GM12892 (cell line): ENCODE measurements around the gene RPTOR.
A peak's percentile ranks its signal among the peaks of the same experiment; 100 is the strongest.

Experiments used
- DNase-seq: peaks from one replicate; pipeline ENCODE4 v3.0.0; 2011; ENCODE audit not compliant: insufficient read length
- FAIRE-seq: peaks from 2 replicates; lab custom pipeline; 2011; peaks lifted over from hg19 to GRCh38; lab: Jason Lieb, UNC
- POLR2A ChIP-seq: IDR thresholded peaks from 2 replicates; pipeline ENCODE4 v1.6.1; 2011; ENCODE audit warnings: low read depth, low read length, control low read depth
- POLR2AphosphoS5 ChIP-seq: IDR thresholded peaks from 2 replicates; pipeline ENCODE4 v1.6.1; 2011; ENCODE audit warnings: low read depth, low read length, control low read depth
- TAF1 ChIP-seq: IDR thresholded peaks from 2 replicates; pipeline ENCODE4 v1.6.1; 2011; ENCODE audit warnings: low read depth, mild to moderate bottlenecking, control low read depth, low read length, borderline replicate concordance

The RPTOR gene

DNA sequence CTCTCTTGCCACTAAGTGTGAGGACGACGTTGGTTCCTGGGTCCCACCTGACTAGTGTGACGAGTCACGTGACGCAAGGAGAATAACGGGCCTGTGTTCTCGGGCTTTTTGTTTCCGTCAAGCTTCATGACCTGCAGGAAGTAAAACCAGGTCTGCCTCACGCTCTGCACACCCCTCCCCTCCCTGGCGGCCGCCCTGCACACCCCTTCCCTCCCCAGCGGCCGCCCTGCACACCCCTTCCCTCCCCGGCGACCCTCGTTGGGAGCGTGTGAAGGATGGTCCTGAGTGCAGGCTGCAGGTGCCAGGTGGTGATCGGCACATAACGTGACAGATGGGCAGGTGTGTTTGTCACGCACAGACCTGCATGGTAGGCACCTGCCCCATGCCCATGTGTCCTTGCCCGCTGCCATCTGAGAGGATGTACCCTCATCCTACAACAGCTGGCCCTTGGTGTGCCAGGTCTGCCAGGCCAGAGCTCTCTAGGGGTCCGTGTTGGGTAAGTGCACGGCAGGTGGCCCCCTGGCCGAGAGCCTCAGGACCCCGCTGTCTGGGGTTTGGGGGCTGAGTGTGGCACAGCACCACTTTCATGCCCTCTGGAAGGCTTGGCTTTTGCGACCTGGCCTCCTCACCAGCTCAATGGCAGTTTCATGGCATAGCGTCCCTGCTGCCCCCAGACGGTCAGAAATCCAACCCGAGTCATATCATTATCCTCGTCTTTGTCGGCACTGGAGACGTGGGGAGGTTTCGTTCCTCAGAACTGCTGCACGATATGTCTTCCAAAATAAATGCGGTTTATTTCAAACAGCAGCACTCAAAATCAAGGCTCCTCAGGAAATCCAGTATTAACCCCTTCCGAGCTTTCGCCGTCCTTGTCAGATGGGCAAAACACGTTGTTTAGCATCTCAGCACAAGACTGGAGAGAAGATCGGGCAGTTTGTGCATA lies 255.2 kb downstream of the RPTOR start:
- TF ChIP-seq POLR2AphosphoS5 = no peak
- no peak for TF ChIP-seq POLR2A
- TF ChIP-seq TAF1 = no peak
- FAIRE-seq = no peak
- no peak for DNase-seq

DNA sequence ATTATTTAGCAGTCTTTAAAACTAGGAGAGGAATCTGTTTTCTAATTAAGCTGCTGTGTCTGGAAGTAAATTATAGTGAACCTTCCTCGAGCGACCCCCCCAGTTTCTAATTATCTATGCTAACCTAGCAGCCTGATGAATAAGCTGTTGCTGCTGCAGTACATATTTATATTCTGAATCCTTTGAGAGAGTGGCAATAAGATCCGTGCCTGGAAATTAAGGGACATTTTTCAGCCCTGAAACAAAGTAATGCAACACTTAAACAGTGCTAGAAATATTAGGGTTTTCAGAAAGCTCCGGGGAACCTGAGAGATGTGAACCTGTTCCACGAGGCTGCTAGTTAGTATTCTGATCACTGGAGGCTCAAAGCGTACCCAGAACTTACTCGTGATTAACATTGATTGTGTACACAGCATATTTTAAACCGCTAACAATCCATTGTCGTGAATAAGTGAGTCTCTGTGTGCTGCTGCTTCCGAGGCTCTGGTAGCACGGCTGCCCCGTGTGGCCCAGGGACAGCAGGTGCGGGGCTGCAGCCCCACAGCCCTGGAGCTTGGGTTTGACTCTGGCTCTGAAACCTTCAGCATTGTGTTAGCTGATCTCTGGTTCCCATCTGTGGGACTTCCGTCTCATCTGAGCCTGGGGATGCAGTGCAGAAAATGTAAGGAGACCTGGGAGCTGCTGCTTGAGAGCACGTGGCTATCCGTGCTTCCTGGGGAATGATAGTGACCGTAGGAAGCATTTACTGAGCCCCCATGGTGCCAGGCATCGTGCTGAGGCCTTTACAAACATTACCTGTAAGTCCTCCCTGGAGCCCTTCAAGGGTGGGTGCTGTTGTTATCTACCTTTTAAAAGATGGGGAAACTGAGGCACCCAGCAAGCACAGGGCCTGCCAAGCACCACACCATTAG lies 256.1 kb downstream of the RPTOR start:
- TF ChIP-seq TAF1 (no peak), POLR2A (no peak), POLR2AphosphoS5 (no peak)
- FAIRE-seq = no peak
- DNase-seq = no peak

DNA sequence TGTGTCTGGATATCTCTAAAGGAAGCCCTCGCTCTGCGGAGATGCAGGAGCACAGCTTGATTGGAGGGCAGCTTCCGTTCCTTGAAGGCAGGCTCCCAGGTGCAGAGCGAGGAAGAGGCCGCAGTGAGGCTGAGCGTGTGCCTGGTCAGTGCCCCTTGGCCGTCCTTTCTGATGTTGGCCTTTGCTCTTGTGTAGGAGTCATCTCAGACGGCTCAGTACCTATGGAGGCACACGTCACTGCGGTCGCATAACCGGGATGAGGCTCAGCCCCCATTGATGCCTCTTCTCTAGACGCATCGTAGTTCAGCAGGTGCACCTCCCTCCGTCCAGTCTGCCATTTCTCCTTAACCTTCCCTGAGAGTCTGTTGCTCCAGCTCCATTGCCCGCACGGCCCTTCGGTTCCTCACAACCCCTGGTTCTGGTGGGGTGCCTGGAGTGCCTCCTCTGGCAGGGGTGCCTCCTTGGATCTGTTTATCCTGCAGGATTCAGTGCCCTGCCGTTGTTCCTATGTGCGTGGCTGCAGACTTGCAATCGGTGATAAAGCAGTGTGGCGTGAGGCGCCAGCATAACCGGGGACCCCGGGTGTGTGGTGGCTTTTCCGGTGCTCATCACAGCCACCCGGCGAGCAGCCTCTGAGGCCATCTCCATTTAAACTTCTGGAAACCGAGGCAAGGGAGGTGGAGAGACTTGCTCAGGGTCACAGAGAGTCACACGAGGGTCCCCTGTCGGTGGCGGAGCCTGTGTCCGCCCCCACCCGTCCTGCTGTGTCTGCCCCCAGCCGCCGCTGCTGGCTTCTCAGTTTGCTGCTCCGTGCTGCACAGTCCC lies 258.2 kb downstream of the RPTOR start:
- DNase-seq (no peak), FAIRE-seq (no peak)
- TF ChIP-seq TAF1 (no peak), POLR2A (no peak), POLR2AphosphoS5 (no peak)

DNA sequence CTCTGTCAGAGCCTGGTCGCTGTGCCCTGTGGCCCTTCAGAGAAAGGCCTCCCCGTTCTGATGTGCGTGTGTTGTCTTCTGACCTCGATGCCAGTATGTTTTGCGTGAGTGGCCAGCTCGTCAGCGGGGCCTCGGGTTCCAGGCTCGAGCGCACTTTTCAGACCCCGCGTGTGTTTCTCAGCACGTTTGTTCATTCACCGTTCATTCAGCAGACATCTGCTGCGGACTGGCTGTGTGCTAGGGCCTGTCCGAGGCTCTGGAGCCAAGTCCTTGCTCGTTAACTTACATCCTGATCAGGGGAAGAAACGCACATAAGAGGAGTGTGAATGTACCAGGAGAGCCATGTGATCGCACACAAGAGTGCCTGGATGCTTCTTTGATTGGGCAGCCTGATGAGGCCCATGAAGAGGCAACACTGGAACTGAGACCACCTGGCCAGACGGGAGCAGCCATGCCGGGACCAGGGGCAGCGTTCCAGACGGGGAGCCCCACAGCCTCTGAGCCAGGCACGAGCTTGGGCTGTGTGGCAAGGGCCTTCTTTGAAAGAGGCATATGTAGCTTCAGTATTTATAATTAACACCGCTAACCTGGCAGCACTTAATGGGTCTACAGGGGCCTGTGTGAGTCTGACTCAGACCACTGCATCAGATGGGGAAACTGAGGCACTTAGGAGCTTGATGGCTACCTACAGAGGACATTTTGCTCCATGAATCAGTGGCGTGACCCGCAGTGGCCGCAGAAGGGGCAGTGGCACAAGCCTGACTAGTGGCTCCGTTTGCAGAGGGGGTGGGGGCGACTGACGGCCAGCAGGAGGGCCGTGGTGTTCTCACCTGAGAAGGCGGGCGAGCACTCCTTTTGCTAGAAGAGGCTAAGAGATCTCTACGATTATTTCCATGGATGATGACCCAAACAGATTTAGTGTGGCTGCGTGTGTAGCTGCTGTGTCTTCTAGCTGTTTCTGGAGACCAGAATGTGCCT lies 259.1 kb downstream of the RPTOR start:
- DNase-seq (no peak), FAIRE-seq (no peak)
- TF ChIP-seq POLR2A (no peak), TAF1 (no peak), POLR2AphosphoS5 (no peak)

DNA sequence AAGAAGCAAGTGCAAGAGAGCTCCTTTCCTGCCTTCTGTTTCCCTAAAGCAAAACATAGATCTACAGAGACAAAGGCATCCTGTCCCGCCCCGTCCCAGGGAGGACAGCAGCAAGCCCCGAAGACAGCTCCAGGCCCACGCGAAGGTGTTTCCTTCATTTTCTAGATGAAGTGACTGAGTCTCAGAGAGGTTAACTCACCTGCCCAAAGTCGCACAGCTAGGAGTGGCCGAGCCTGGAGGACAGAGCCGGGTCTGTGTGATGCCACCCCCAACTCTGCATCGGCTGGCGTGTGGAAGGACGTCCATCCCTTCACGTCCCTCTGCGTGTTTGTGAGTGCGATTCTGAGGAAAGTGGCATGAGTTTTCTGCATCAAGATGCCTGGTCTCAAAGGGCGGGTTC lies 259.8 kb downstream of the RPTOR start:
- FAIRE-seq (no peak), DNase-seq (no peak)
- TF ChIP-seq TAF1 (no peak), POLR2AphosphoS5 (no peak), POLR2A (no peak)

DNA sequence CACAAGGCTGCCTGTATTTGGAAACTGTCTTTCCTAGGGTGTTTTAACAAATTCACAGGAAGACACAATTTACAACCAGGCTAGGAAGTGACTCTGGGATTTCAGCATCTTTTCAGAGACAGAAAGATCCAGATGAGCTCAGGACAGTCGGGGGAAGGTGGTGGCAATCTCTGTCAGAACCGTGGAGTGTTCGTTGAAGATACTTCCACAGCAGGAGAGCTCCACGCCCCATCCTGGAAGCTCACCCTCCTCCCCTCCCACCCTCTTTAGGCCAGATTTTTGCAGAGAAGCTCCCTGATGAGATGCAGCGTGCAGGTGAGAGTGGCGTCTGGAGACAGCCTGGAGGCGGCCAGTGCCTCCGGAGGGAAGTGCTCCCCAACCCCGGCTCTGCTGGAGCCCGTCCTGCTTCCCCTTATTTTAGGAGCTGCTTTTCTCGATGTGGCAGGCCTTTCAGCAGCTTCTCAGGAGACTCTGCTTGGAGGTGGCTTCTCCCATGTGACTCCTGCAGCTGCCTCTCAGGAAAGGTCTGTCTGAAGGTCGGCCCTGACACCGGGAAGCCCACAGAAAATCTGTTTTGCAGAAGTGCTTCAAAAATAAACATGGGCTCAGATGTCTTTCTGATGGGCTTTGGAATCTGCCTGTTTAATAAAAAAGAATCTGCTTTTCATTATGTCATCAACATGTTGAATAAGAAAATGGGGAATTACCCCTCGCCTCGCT lies 260.6 kb downstream of the RPTOR start:
- no peak for FAIRE-seq
- TF ChIP-seq TAF1 (no peak), POLR2A (no peak), POLR2AphosphoS5 (no peak)
- DNase-seq = no peak

DNA sequence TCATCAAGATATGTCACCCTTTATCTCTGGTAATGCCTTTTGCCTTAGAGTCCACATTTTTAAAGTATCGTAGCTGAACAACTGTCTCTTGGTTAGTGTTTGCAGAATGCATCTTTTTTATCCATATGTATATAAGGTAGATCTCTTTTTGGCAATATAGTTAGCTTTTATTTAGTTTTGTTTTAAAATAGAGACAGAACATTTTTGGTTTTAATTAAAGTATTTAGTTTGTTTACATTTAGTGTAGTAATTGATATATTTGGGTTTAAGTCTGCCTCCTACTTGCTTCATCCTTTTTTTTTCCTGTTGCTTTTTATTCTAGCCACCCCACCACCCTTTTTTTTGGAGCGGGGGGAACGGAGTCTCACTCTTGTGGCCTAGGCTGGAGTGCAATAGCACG lies 262.4 kb downstream of the RPTOR start:
- no peak for FAIRE-seq
- DNase-seq = no peak
- TF ChIP-seq POLR2A (no peak), TAF1 (no peak), POLR2AphosphoS5 (no peak)

DNA sequence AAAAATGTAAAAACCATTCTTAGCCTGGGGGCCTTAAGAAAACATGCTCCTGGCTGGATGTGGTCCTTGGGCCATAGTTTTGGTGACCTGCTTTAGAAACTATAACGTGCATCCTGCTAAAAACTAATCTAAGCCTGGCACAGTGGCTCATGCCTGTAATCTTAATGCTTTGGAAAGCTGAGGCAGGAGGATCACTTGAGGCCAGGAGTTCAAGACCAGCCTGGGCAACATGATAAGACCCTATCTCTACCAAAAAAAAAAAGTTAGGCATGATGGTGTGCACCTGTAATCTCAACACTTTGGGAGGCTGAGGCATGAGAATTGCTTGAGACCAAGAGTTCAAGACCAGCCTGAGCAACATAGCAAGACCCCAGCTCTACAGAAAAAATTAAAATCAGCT lies 263.2 kb downstream of the RPTOR start:
- DNase-seq = no peak
- no peak for FAIRE-seq
- TF ChIP-seq POLR2AphosphoS5 = no peak
- TF ChIP-seq POLR2A = no peak
- no peak for TF ChIP-seq TAF1

DNA sequence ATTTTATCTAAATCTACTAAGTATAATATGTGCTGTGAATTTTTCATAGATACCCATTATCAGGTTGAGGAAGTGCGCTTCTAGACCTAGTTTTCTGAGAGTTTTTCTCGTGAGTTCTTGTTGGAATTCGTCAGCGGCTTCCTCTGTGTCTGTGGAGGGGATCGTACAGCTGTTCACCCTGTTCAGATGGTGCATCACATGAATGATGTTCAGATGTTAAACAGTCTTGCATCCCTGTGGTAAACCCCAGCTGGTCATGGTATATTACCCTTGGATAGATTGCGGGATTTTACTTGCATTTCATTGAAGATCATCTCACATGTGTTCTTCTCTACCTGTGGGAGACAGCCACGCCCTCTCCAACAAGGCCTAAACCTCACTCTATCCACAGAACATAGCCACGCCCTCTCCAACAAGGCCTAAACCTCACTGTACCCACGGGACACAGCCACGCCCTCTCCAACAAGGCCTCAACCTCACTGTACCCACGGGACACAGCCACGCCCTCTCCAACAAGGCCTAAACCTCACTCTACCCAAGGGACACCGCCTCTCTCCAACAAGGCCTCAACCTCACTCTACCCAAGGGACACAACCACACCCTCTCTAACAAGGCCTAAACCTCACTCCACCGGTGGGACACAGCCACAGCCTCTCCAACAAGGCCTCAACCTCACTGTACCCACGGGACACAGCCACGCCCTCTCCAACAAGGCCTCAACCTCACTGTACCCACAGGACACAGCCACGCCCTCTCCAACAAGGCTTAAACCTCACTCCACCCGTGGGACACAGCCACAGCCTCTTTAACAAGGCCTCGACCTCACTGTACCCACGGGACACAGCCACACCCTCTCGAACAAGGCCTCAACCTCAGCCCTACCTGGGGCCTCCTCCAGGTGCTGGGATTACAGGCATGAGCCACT lies 266.8 kb downstream of the RPTOR start:
- TF ChIP-seq TAF1 (no peak), POLR2AphosphoS5 (no peak), POLR2A (no peak)
- peak; percentile 54 for FAIRE-seq

More for the DNA sequence above, 266.8 kb downstream of the RPTOR start:
- DNase-seq = no peak
